H1 (cell line): Measurements from ENCODE around the gene SGMS1. TPM values are rescaled to one million over a fixed set of nuclear protein-coding genes. Genes with fewer than 3 reads are reported as not detected.

ENCODE experiments used
- CEBPB ChIP-seq: IDR thresholded peaks from 2 replicates; pipeline ENCODE4 v1.6.1; 2012; ENCODE audit warnings: low read depth, low read length
- CHD2 ChIP-seq: IDR thresholded peaks from 2 replicates; pipeline ENCODE4 v1.6.1; 2012; ENCODE audit warnings: low read length, improper control_type of control experiment
- HDAC6 ChIP-seq: IDR thresholded peaks from one replicate; pipeline ENCODE4 v1.7.1; 2012; ENCODE audit warnings: low read depth, mild to moderate bottlenecking, inconsistent platforms, low read length, moderate library complexity
- KDM5A ChIP-seq: fragments of 200-600 bp; IDR thresholded peaks from 2 replicates; pipeline ENCODE4 v1.7.1; 2012; ENCODE audit warnings: mild to moderate bottlenecking, low read length, inconsistent platforms, mixed read lengths
- NRF1 ChIP-seq: IDR thresholded peaks from 2 replicates; pipeline ENCODE4 v1.6.1; 2011; ENCODE audit warnings: mild to moderate bottlenecking, low read depth, low read length, improper control_type of control experiment
- RNF2 ChIP-seq: fragments of 200-900, 300-1000 bp; sonication (generic); IDR thresholded peaks from 2 replicates; pipeline ENCODE4 v1.7.1; 2016; ENCODE audit warnings: borderline replicate concordance, low read depth, mild to moderate bottlenecking, antibody characterized with exemption, low read length; ENCODE audit not compliant: poor library complexity, severe bottlenecking; ENCODE audit errors: missing control alignments
- SP2 ChIP-seq: IDR thresholded peaks from 2 replicates; pipeline ENCODE4 v1.6.1; 2012; ENCODE audit warnings: mild to moderate bottlenecking, low read length, inconsistent platforms
- YY1 ChIP-seq: IDR thresholded peaks from 2 replicates; pipeline ENCODE4 v1.6.1; 2011; ENCODE audit warnings: low read depth, mild to moderate bottlenecking, low read length
- polyA plus RNA-seq, 7 experiments: library from polyadenylated mRNA; depleted of rRNA in 3 of 7; stranded (reverse) in 5 of 7; unstranded in 2 of 7; fragments of >200 nt in 5 of 7; fragments of 200-250 nt in 2 of 7; gene quantifications; 1 replicate in 5 of 7; 2 replicates in 1 of 7; 4 replicates in 1 of 7; pipeline versions ENCODE4 v1.2.1 to v1.2.3, GENCODE V29; 2011 to 2013; ENCODE audit warnings: missing spikeins in 2 of 7, mixed read lengths in 2 of 7
- total RNA-seq: library from RNA; stranded (reverse); fragmentation: NEBNext Ultra II Directional; extraction: Animal tissue kit (Norgen Biotek cat#: 25700); gene quantifications from 2 replicates; pipeline ENCODE4 v1.2.1, GENCODE V29; 2021
- TF ChIP-seq, protein P1 (sequence below): fragments of 300-600 bp; sonication (generic); IDR thresholded peaks from 2 replicates; pipeline ENCODE4 v1.7.1; 2012; ENCODE audit warnings: low read length, moderate library complexity, mild to moderate bottlenecking, inconsistent platforms; ENCODE audit not compliant: insufficient replicate concordance
- TF ChIP-seq, protein P2 (sequence below): IDR thresholded peaks from 2 replicates; pipeline ENCODE4 v1.6.1; 2012; ENCODE audit warnings: inconsistent platforms

SGMS1 gene
- total and polyA plus RNA-seq, 2 of the 8 experiments (the other 6 are each of a cell fraction or from before 2014, with no cell fraction given), result 6.0 to 15.6 TPM

DNA sequence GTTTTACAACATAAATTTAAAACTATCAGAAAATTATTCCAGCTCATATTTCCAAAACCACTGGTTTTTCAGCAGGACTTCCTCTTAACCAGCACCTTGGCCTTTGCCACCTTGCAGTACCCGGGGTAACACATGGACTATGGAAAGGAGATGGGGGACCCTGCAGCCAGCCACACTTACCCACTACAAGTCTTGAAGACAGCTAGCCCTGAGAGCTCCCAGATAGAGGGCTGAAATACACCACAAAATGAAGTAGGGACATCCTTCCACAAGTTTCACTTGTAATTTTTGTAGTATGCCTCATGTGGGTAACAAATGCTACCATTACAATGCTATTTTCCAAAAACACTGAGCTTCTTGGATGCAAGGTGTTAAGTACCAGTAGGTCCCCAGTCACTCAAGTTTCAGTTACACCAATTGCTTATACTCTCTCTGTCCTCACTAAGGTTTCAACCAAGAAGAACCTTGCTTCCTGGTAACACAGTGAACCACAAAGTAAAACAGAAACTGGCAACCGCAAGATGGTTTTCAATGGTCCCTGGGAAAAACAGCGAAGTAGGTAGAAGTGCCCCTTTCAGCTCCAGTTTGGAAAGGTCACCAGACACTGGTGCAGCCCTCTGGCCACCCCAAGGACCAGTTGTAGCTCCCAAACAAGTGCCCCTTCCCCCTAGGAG lies 110.9 kb downstream of the SGMS1 start (continued):
- TF ChIP-seq, protein P1, sequence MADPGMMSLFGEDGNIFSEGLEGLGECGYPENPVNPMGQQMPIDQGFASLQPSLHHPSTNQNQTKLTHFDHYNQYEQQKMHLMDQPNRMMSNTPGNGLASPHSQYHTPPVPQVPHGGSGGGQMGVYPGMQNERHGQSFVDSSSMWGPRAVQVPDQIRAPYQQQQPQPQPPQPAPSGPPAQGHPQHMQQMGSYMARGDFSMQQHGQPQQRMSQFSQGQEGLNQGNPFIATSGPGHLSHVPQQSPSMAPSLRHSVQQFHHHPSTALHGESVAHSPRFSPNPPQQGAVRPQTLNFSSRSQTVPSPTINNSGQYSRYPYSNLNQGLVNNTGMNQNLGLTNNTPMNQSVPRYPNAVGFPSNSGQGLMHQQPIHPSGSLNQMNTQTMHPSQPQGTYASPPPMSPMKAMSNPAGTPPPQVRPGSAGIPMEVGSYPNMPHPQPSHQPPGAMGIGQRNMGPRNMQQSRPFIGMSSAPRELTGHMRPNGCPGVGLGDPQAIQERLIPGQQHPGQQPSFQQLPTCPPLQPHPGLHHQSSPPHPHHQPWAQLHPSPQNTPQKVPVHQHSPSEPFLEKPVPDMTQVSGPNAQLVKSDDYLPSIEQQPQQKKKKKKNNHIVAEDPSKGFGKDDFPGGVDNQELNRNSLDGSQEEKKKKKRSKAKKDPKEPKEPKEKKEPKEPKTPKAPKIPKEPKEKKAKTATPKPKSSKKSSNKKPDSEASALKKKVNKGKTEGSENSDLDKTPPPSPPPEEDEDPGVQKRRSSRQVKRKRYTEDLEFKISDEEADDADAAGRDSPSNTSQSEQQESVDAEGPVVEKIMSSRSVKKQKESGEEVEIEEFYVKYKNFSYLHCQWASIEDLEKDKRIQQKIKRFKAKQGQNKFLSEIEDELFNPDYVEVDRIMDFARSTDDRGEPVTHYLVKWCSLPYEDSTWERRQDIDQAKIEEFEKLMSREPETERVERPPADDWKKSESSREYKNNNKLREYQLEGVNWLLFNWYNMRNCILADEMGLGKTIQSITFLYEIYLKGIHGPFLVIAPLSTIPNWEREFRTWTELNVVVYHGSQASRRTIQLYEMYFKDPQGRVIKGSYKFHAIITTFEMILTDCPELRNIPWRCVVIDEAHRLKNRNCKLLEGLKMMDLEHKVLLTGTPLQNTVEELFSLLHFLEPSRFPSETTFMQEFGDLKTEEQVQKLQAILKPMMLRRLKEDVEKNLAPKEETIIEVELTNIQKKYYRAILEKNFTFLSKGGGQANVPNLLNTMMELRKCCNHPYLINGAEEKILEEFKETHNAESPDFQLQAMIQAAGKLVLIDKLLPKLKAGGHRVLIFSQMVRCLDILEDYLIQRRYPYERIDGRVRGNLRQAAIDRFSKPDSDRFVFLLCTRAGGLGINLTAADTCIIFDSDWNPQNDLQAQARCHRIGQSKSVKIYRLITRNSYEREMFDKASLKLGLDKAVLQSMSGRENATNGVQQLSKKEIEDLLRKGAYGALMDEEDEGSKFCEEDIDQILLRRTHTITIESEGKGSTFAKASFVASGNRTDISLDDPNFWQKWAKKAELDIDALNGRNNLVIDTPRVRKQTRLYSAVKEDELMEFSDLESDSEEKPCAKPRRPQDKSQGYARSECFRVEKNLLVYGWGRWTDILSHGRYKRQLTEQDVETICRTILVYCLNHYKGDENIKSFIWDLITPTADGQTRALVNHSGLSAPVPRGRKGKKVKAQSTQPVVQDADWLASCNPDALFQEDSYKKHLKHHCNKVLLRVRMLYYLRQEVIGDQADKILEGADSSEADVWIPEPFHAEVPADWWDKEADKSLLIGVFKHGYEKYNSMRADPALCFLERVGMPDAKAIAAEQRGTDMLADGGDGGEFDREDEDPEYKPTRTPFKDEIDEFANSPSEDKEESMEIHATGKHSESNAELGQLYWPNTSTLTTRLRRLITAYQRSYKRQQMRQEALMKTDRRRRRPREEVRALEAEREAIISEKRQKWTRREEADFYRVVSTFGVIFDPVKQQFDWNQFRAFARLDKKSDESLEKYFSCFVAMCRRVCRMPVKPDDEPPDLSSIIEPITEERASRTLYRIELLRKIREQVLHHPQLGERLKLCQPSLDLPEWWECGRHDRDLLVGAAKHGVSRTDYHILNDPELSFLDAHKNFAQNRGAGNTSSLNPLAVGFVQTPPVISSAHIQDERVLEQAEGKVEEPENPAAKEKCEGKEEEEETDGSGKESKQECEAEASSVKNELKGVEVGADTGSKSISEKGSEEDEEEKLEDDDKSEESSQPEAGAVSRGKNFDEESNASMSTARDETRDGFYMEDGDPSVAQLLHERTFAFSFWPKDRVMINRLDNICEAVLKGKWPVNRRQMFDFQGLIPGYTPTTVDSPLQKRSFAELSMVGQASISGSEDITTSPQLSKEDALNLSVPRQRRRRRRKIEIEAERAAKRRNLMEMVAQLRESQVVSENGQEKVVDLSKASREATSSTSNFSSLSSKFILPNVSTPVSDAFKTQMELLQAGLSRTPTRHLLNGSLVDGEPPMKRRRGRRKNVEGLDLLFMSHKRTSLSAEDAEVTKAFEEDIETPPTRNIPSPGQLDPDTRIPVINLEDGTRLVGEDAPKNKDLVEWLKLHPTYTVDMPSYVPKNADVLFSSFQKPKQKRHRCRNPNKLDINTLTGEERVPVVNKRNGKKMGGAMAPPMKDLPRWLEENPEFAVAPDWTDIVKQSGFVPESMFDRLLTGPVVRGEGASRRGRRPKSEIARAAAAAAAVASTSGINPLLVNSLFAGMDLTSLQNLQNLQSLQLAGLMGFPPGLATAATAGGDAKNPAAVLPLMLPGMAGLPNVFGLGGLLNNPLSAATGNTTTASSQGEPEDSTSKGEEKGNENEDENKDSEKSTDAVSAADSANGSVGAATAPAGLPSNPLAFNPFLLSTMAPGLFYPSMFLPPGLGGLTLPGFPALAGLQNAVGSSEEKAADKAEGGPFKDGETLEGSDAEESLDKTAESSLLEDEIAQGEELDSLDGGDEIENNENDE, result no peak
- TF ChIP-seq, protein P2, sequence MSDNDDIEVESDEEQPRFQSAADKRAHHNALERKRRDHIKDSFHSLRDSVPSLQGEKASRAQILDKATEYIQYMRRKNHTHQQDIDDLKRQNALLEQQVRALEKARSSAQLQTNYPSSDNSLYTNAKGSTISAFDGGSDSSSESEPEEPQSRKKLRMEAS, result no peak
- no peak for TF ChIP-seq CEBPB
- TF ChIP-seq RNF2, result no peak
- no peak for TF ChIP-seq YY1
- TF ChIP-seq HDAC6, result no peak
- no peak for TF ChIP-seq CHD2
- TF ChIP-seq KDM5A, result no peak
- no peak for TF ChIP-seq SP2
- no peak for TF ChIP-seq NRF1
